HG03060 (cell line): Measurements from ENCODE around the gene TPP1.

Experiments used
- ATAC-seq: cut with Tn5 transposase; IDR thresholded peaks from one replicate; pipeline ENCODE4 v1.9.1; 2021; ENCODE audit warnings: low read depth, moderate number of reproducible peaks; ENCODE audit not compliant: unreplicated experiment

TPP1 gene

GRCh38 chr11:6629892-6630631, 10.8 kb upstream of the TPP1 start:
- ATAC-seq: no peak

GRCh38 chr11:6629573-6629891, 10.3 kb upstream of the TPP1 start:
- ATAC-seq: no peak

GRCh38 chr11:6628526-6628925, 9.3 kb upstream of the TPP1 start:
- ATAC-seq: no peak

GRCh38 chr11:6627762-6628241, 8.6 kb upstream of the TPP1 start:
- no peak for ATAC-seq

GRCh38 chr11:6626971-6627761, 7.9 kb upstream of the TPP1 start:
- no peak for ATAC-seq

GRCh38 chr11:6625832-6626420, 6.7 kb upstream of the TPP1 start:
- no peak for ATAC-seq

GRCh38 chr11:6625156-6625831, 6.1 kb upstream of the TPP1 start:
- ATAC-seq: no peak

- no peak for ATAC-seq
Measured at GRCh38 chr11:6623391-6624363, 4.5 kb upstream of the TPP1 start.

- ATAC-seq: no peak
Measured at GRCh38 chr11:6622261-6623171, 3.3 kb upstream of the TPP1 start.

- ATAC-seq: no peak
Measured at GRCh38 chr11:6621711-6622211, 2.5 kb upstream of the TPP1 start.

GRCh38 chr11:6620636-6621035, 1.4 kb upstream of the TPP1 start:
- no peak for ATAC-seq

GRCh38 chr11:6618117-6619003, 862 bp downstream of the TPP1 start:
- no peak for ATAC-seq

- ATAC-seq: no peak
Measured at GRCh38 chr11:6617315-6617781, 1.9 kb downstream of the TPP1 start.

GRCh38 chr11:6616596-6617250, 2.5 kb downstream of the TPP1 start:
- ATAC-seq: no peak

- ATAC-seq: no peak
Measured at GRCh38 chr11:6615882-6616585, 3.2 kb downstream of the TPP1 start.

- no peak for ATAC-seq
Measured at GRCh38 chr11:6615046-6615445, 4.2 kb downstream of the TPP1 start.
